Neural progenitor cell (in vitro differentiated cells): ENCODE measurements around the gene SPP2.

ENCODE experiments used
- EZH2phosphoT487 ChIP-seq: fragments of 200-600 bp; sonication (generic); IDR thresholded peaks from 2 replicates; pipeline ENCODE4 v1.6.1; 2017; ENCODE audit warnings: antibody characterized with exemption
- TF ChIP-seq, protein P1 (sequence below): fragments of 200-600 bp; sonication (generic); IDR thresholded peaks from 2 replicates; pipeline ENCODE4 v1.5.1; 2017; ENCODE audit warnings: antibody characterized with exemption, mild to moderate bottlenecking

DNA sequence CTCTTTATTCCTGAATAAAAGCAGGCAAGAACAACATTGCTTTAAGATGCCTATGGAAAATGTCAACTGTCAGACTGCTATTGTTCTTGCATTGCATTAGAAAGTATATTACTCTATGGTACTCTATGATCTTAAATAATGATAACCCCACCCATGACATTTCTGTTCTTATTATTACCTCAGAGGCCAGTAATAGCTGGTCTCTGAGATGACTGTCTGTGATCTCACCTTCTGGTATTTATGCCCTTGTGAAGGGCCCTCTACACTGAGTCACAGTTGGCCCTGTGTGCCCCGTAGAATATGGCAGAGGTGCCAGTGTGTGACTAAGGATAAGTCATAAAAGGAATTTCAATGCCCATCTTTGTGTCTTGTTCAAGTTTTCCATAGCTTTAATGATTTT, 61.0 kb downstream of the SPP2 start:
- TF ChIP-seq, protein P1, sequence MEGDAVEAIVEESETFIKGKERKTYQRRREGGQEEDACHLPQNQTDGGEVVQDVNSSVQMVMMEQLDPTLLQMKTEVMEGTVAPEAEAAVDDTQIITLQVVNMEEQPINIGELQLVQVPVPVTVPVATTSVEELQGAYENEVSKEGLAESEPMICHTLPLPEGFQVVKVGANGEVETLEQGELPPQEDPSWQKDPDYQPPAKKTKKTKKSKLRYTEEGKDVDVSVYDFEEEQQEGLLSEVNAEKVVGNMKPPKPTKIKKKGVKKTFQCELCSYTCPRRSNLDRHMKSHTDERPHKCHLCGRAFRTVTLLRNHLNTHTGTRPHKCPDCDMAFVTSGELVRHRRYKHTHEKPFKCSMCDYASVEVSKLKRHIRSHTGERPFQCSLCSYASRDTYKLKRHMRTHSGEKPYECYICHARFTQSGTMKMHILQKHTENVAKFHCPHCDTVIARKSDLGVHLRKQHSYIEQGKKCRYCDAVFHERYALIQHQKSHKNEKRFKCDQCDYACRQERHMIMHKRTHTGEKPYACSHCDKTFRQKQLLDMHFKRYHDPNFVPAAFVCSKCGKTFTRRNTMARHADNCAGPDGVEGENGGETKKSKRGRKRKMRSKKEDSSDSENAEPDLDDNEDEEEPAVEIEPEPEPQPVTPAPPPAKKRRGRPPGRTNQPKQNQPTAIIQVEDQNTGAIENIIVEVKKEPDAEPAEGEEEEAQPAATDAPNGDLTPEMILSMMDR: no peak
- TF ChIP-seq EZH2phosphoT487: no peak
